ENCODE measurements around the gene ZNF275.

Gene ZNF275

GRCh38 chrX:153374426-153374825 is 40.5 kb downstream of the ZNF275 start:
- no peaks in the 10 kb centered on the region for H3K36me3 ChIP-seq
- H4K20me1 ChIP-seq, result peaks cover 0 to 4% (median 0%) of the 10 kb centered on the region in 11 experiments; a peak in 2 of 22 replicates
- no peak overlapping the region for H3K4me2 ChIP-seq
- TF ChIP-seq Cebpa-rat (IDR thresholded peaks at IDR 0.05), result no peak
- H3K4me3 ChIP-seq, result no peak overlapping the region
- H3K27me3 ChIP-seq, result peaks cover 90 to 100% (median 100%) of the 10 kb centered on the region in 11 experiments
- peaks cover 0 to 9% (median 0%) of the 10 kb centered on the region in 10 experiments; a peak in 2 of 20 replicates for H3K4me1 ChIP-seq
- H3K27ac ChIP-seq, result no peak overlapping the region
- no peak overlapping the region for H3K9ac ChIP-seq
- peaks cover 0 to 23% (median 5%) of the 10 kb centered on the region in 11 experiments; a peak in 8 of 22 replicates for H3K9me3 ChIP-seq (replicated peaks in 1 of 11)

- Histone ChIP-seq H3K36me3 (no peaks in the 10 kb centered on the region), H3K4me2 (no peak overlapping the region), H3K4me1 (peaks cover 0 to 6% (median 0%) of the 10 kb centered on the region in 10 experiments; a peak in 2 of 20 replicates), H3K27me3 (peaks cover 79 to 100% (median 100%) of the 10 kb centered on the region in 11 experiments), H3K27ac (no peak overlapping the region), H3K4me3 (no peak overlapping the region), H3K9me3 (replicated peaks in 1 of 11) (peaks cover 0 to 23% (median 5%) of the 10 kb centered on the region in 11 experiments; a peak in 8 of 22 replicates), H4K20me1 (peaks cover 0 to 4% (median 0%) of the 10 kb centered on the region in 11 experiments; a peak in 2 of 22 replicates), H3K9ac (no peak overlapping the region)
- TF ChIP-seq Cebpa-rat (IDR thresholded peaks at IDR 0.05), result no peak
Observed at GRCh38 chrX:153375571-153375970, 41.6 kb downstream of the ZNF275 start.

GRCh38 chrX:153377727-153378126 is 43.8 kb downstream of the ZNF275 start:
- Histone ChIP-seq H3K4me2 (no peak overlapping the region), H3K27ac (no peak overlapping the region), H3K36me3 (no peaks in the 10 kb centered on the region), H3K27me3 (peaks cover 57 to 94% (median 85%) of the 10 kb centered on the region in 11 experiments), H3K4me3 (no peak overlapping the region), H3K9ac (no peak overlapping the region), H4K20me1 (peaks cover 0 to 10% (median 0%) of the 10 kb centered on the region in 11 experiments; a peak in 3 of 22 replicates), H3K9me3 (replicated peaks in 1 of 11) (peaks cover 4 to 28% (median 10%) of the 10 kb centered on the region in 11 experiments; a peak in 21 of 22 replicates), H3K4me1 (peaks cover 0 to 7% (median 2%) of the 10 kb centered on the region in 10 experiments; a peak in 4 of 20 replicates)
- TF ChIP-seq Cebpa-rat (IDR thresholded peaks at IDR 0.05), result no peak

- Histone ChIP-seq H3K9me3 (replicated peaks in 1 of 11) (peaks cover 11 to 37% (median 19%) of the 10 kb centered on the region in 11 experiments; a peak in 21 of 22 replicates), H3K4me1 (peaks cover 0 to 7% (median 2%) of the 10 kb centered on the region in 10 experiments; a peak in 4 of 20 replicates), H3K4me2 (no peak overlapping the region), H3K4me3 (no peak overlapping the region), H3K36me3 (no peaks in the 10 kb centered on the region), H3K27ac (no peak overlapping the region), H3K27me3 (peaks cover 49 to 85% (median 76%) of the 10 kb centered on the region in 11 experiments), H3K9ac (no peak overlapping the region), H4K20me1 (peaks cover 0 to 10% (median 0%) of the 10 kb centered on the region in 11 experiments; a peak in 3 of 22 replicates)
- no peak for TF ChIP-seq Cebpa-rat (IDR thresholded peaks at IDR 0.05)
Observed at GRCh38 chrX:153378607-153379006, 44.7 kb downstream of the ZNF275 start.

GRCh38 chrX:153379508-153379907 is 45.6 kb downstream of the ZNF275 start:
- no peak overlapping the region for H3K4me2 ChIP-seq
- peaks cover 12 to 38% (median 26%) of the 10 kb centered on the region in 11 experiments; a peak in 21 of 22 replicates for H3K9me3 ChIP-seq (replicated peaks in 1 of 11)
- no peaks in the 10 kb centered on the region for H3K36me3 ChIP-seq
- H3K4me3 ChIP-seq, result no peak overlapping the region
- no peak overlapping the region for H3K27ac ChIP-seq
- no peak for TF ChIP-seq Cebpa-rat (IDR thresholded peaks at IDR 0.05)
- H3K4me1 ChIP-seq, result peaks cover 0 to 7% (median 2%) of the 10 kb centered on the region in 10 experiments; a peak in 4 of 20 replicates
- peaks cover 40 to 76% (median 67%) of the 10 kb centered on the region in 11 experiments for H3K27me3 ChIP-seq
- peaks cover 0 to 10% (median 0%) of the 10 kb centered on the region in 11 experiments; a peak in 3 of 22 replicates for H4K20me1 ChIP-seq
- no peak overlapping the region for H3K9ac ChIP-seq

- Histone ChIP-seq H4K20me1 (peaks cover 0 to 10% (median 0%) of the 10 kb centered on the region in 11 experiments; a peak in 3 of 22 replicates), H3K36me3 (no peaks in the 10 kb centered on the region), H3K4me3 (no peak overlapping the region), H3K4me2 (no peak overlapping the region), H3K9ac (no peak overlapping the region), H3K4me1 (peaks cover 0 to 7% (median 2%) of the 10 kb centered on the region in 10 experiments; a peak in 4 of 20 replicates), H3K27me3 (peaks cover 34 to 76% (median 64%) of the 10 kb centered on the region in 11 experiments), H3K27ac (no peak overlapping the region), H3K9me3 (replicated peaks in 1 of 11) (peaks cover 12 to 38% (median 26%) of the 10 kb centered on the region in 11 experiments; a peak in 21 of 22 replicates)
- no peak for TF ChIP-seq Cebpa-rat (IDR thresholded peaks at IDR 0.05)
Observed at GRCh38 chrX:153379971-153380581, 46.1 kb downstream of the ZNF275 start.

GRCh38 chrX:153380691-153381090 is 46.7 kb downstream of the ZNF275 start:
- Histone ChIP-seq H3K27ac (no peak overlapping the region; a peak in 1 of 22 replicates), H3K9me3 (replicated peaks in 1 of 11) (peaks cover 12 to 38% (median 26%) of the 10 kb centered on the region in 11 experiments; a peak in 21 of 22 replicates), H4K20me1 (peaks cover 0 to 10% (median 0%) of the 10 kb centered on the region in 11 experiments; a peak in 3 of 22 replicates), H3K4me3 (no peak overlapping the region), H3K9ac (no peak overlapping the region), H3K36me3 (no peaks in the 10 kb centered on the region), H3K27me3 (peaks cover 28 to 70% (median 60%) of the 10 kb centered on the region in 11 experiments), H3K4me1 (peaks cover 0 to 7% (median 2%) of the 10 kb centered on the region in 10 experiments; a peak in 4 of 20 replicates), H3K4me2 (no peak overlapping the region)
- no peak for TF ChIP-seq Cebpa-rat (IDR thresholded peaks at IDR 0.05)

GRCh38 chrX:153381684-153382532 is 48.0 kb downstream of the ZNF275 start:
- Histone ChIP-seq H3K27ac (peak overlapping the region in 3 of 11 experiments; percentile 4 to 56 (median 47); a peak in 5 of 22 replicates), H4K20me1 (peaks cover 0 to 10% (median 0%) of the 10 kb centered on the region in 11 experiments; a peak in 2 of 22 replicates), H3K36me3 (no peaks in the 10 kb centered on the region), H3K4me1 (peaks cover 0 to 7% (median 2%) of the 10 kb centered on the region in 10 experiments; a peak in 4 of 20 replicates), H3K27me3 (peaks cover 18 to 66% (median 55%) of the 10 kb centered on the region in 11 experiments), H3K9ac (peak overlapping the region in 1 of 11 experiments; percentile 7; a peak in 1 of 22 replicates), H3K9me3 (replicated peaks in 1 of 11) (peaks cover 12 to 36% (median 20%) of the 10 kb centered on the region in 11 experiments; a peak in 21 of 22 replicates), H3K4me3 (no peak overlapping the region), H3K4me2 (peak overlapping the region in 3 of 11 experiments; percentile 4 to 33 (median 27); a peak in 3 of 22 replicates)
- no peak for TF ChIP-seq Cebpa-rat (IDR thresholded peaks at IDR 0.05)

Measured in BLaER1 treated with 17β-estradiol and CSF1 and Interleukin-3, amounts not matched to agents 10 nM and 100 nM (cell line).